ENCODE measurements around the gene CCNE1.

Gene CCNE1

DNA sequence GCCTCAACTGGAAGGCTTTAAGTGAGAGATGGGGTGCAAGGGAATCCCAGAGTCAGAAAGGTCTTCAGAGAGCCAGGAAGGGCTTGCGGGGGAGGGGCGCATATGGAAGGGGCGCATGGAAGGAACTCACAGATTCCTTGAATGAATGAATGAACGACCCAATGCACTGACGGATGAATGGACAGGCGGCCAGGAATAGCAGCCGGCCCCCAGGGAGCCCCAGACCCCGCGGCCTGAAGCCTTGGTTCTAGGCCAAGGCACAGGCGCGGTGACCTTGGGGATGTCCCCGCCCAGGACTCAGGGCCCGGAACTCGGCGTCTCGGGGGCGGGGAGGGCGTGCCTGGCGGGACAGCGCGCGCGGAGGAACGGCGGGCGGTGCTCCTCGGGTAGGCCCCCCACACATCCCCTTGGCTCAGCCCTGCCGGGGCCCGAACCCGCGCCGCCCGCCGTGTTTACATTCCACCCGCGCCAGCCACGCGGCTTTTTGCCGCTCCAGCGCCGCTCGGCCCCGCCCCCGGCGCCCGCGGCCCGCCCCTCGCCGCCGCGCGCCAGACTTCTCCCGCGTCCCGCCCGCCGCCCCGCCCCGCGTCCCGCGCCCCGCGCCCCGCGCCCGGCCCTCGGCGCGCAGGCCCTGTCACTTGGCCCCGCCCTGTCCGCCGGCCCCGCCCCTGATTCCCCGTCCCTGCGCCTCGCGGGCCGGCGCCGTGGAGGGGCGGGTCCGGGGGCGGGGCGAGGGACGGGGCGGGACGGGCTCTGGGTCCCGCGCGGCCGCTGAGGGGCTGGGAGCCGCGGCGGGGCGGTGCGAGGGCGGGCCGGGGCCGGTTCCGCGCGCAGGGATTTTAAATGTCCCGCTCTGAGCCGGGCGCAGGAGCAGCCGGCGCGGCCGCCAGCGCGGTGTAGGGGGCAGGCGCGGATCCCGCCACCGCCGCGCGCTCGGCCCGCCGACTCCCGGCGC, at the start of gene CCNE1:
Gene CCNE1, plus strand, starts transcription at position 867 of the 955 bp plus-strand sequence. CDS start 565 bp downstream, outside the sequence.
- H3K4me3 ChIP-seq, result peak within 1 kb of the TSS; percentile 79
- no peak for DNase-seq (ENCODE audit: low read depth, low spot score)
- no peaks in the 10 kb centered on the region for H3K9me3 ChIP-seq (ENCODE audit: low read depth, low read length)
- H3K36me3 ChIP-seq (ENCODE audit: insufficient read depth, low read length), result no peaks in the 10 kb centered on the region; the same call in 1 of the 2 replicates
- H3K27ac ChIP-seq, result no peak within 1 kb of the TSS
- TF ChIP-seq EZH2 (IDR thresholded peaks at IDR 0.05) (no peak), FOXP2 (optimal IDR thresholded peaks at IDR 0.05; ENCODE audit: control extremely low read depth, extremely low read length, insufficient read depth) (no peak), POLR2AphosphoS5 (IDR thresholded peaks at IDR 0.05; ENCODE audit: borderline replicate concordance, low read depth, low read length) (no peak)
- peak within 1 kb of the TSS; percentile 66 for H3K9ac ChIP-seq (ENCODE audit: insufficient read length)

DNA sequence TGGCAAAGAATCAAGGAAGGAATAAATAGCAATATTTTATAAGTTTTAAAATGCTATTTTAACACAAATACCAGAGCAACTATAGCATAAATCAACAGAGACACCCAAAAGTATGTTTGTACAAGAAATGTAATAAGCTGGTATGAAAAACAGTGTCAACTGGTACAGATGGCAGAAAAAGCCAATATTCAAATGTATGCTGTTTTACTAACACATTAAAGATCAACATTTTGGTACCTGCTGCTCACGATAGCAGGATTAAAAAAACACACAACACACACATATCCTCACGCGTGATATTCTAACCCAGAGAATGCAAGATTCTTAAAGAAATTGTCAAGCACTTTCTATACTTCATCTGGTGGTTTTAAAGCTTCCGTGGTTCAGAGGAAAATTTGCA, 48.6 kb upstream of the CCNE1 start:
- Histone ChIP-seq H3K9ac (ENCODE audit: insufficient read length) (no peak overlapping the region), H3K9me3 (ENCODE audit: low read depth, low read length) (no peaks in the 10 kb centered on the region), H3K4me3 (no peak overlapping the region), H3K36me3 (ENCODE audit: insufficient read depth, low read length) (no peaks in the 10 kb centered on the region), H3K27ac (no peak overlapping the region)
- DNase-seq (ENCODE audit: low read depth, low spot score), result no peak
- no peak for TF ChIP-seq FOXP2 (optimal IDR thresholded peaks at IDR 0.05; ENCODE audit: control extremely low read depth, extremely low read length, insufficient read depth)
- TF ChIP-seq EZH2 (IDR thresholded peaks at IDR 0.05), result no peak
- no peak for TF ChIP-seq POLR2AphosphoS5 (IDR thresholded peaks at IDR 0.05; ENCODE audit: borderline replicate concordance, low read depth, low read length)

DNA sequence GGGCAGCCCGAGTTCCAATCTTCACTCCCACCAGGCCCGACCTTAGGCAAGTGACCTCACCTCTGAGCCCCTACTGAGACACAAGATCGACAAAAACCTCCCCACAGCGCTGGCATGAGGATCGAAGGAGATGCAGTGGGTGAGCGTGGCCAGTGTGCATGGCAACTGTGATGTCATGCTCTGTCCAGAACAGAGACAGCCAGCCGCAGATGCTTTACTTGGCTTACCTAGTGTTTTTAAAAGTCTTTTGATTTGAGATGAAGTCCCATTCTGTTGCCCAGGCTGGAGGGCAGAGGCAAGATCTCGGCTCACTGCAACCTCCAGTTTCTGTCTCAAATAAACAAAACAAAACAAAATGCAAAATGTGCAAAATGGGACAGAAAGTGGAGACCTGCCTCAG, 47.4 kb upstream of the CCNE1 start:
- Histone ChIP-seq H3K9ac (ENCODE audit: insufficient read length) (no peak overlapping the region), H3K4me3 (no peak overlapping the region), H3K9me3 (ENCODE audit: low read depth, low read length) (no peaks in the 10 kb centered on the region), H3K27ac (no peak overlapping the region), H3K36me3 (ENCODE audit: insufficient read depth, low read length) (no peaks in the 10 kb centered on the region)
- no peak for TF ChIP-seq FOXP2 (optimal IDR thresholded peaks at IDR 0.05; ENCODE audit: control extremely low read depth, extremely low read length, insufficient read depth)
- no peak for TF ChIP-seq POLR2AphosphoS5 (IDR thresholded peaks at IDR 0.05; ENCODE audit: borderline replicate concordance, low read depth, low read length)
- no peak for TF ChIP-seq EZH2 (IDR thresholded peaks at IDR 0.05)
- DNase-seq (ENCODE audit: low read depth, low spot score), result no peak

DNA sequence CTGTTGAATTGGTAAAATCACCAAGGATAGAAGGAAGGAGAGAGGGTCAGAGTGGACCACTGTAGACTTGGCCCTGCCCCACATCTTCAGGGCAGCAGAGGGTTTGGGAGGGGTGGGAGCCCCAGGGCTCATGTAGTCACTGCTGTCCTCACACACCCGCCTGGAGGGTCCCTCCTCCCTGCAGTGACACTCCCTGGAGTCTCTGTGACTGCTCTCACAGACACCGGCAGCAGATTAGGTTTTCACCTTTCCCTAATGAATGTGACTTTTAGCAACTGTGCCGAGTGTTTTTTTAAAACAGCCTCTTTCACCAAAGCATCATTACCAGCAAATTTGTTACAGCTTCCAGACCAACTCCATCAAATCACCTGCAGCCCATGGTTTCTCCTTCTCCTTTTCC, 45.7 kb upstream of the CCNE1 start:
- Histone ChIP-seq H3K9ac (ENCODE audit: insufficient read length) (no peak overlapping the region), H3K27ac (no peak overlapping the region), H3K4me3 (no peak overlapping the region), H3K36me3 (ENCODE audit: insufficient read depth, low read length) (no peaks in the 10 kb centered on the region), H3K9me3 (ENCODE audit: low read depth, low read length) (no peaks in the 10 kb centered on the region)
- no peak for DNase-seq (ENCODE audit: low read depth, low spot score)
- TF ChIP-seq FOXP2 (optimal IDR thresholded peaks at IDR 0.05; ENCODE audit: control extremely low read depth, extremely low read length, insufficient read depth) (no peak), EZH2 (IDR thresholded peaks at IDR 0.05) (no peak), POLR2AphosphoS5 (IDR thresholded peaks at IDR 0.05; ENCODE audit: borderline replicate concordance, low read depth, low read length) (no peak)

GRCh38 chr19:29767039-29767735, 44.6 kb upstream of the CCNE1 start:
- no peaks in the 10 kb centered on the region for H3K9me3 ChIP-seq (ENCODE audit: low read depth, low read length)

GRCh38 chr19:29768166-29768565, 43.6 kb upstream of the CCNE1 start:
- no peaks in the 10 kb centered on the region for H3K9me3 ChIP-seq (ENCODE audit: low read depth, low read length)
- DNase-seq (ENCODE audit: low read depth, low spot score), result no peak
- no peak overlapping the region for H3K4me3 ChIP-seq
- no peak for TF ChIP-seq POLR2AphosphoS5 (IDR thresholded peaks at IDR 0.05; ENCODE audit: borderline replicate concordance, low read depth, low read length)
- no peak for TF ChIP-seq EZH2 (IDR thresholded peaks at IDR 0.05)
- TF ChIP-seq FOXP2 (optimal IDR thresholded peaks at IDR 0.05; ENCODE audit: control extremely low read depth, extremely low read length, insufficient read depth), result no peak
- H3K9ac ChIP-seq (ENCODE audit: insufficient read length), result no peak overlapping the region
- no peak overlapping the region for H3K27ac ChIP-seq
- no peaks in the 10 kb centered on the region for H3K36me3 ChIP-seq (ENCODE audit: insufficient read depth, low read length)

More at GRCh38 chr19:29767039-29767735, 44.6 kb upstream of the CCNE1 start:
- DNase-seq (ENCODE audit: low read depth, low spot score), result no peak
- H3K4me3 ChIP-seq, result no peak overlapping the region
- H3K36me3 ChIP-seq (ENCODE audit: insufficient read depth, low read length), result no peaks in the 10 kb centered on the region
- H3K27ac ChIP-seq, result no peak overlapping the region
- H3K9ac ChIP-seq (ENCODE audit: insufficient read length), result no peak overlapping the region
- no peak for TF ChIP-seq FOXP2 (optimal IDR thresholded peaks at IDR 0.05; ENCODE audit: control extremely low read depth, extremely low read length, insufficient read depth)
- no peak for TF ChIP-seq POLR2AphosphoS5 (IDR thresholded peaks at IDR 0.05; ENCODE audit: borderline replicate concordance, low read depth, low read length)
- TF ChIP-seq EZH2 (IDR thresholded peaks at IDR 0.05), result no peak

- no peak for TF ChIP-seq EZH2 (IDR thresholded peaks at IDR 0.05)
- TF ChIP-seq POLR2AphosphoS5 (IDR thresholded peaks at IDR 0.05; ENCODE audit: borderline replicate concordance, low read depth, low read length), result no peak
- TF ChIP-seq FOXP2 (optimal IDR thresholded peaks at IDR 0.05; ENCODE audit: control extremely low read depth, extremely low read length, insufficient read depth), result no peak
- no peak overlapping the region for H3K4me3 ChIP-seq
- no peaks in the 10 kb centered on the region for H3K9me3 ChIP-seq (ENCODE audit: low read depth, low read length)
- DNase-seq (ENCODE audit: low read depth, low spot score), result no peak
- no peak overlapping the region for H3K9ac ChIP-seq (ENCODE audit: insufficient read length)
- H3K27ac ChIP-seq, result no peak overlapping the region
- no peaks in the 10 kb centered on the region for H3K36me3 ChIP-seq (ENCODE audit: insufficient read depth, low read length)
Measured at GRCh38 chr19:29769997-29770396, 41.8 kb upstream of the CCNE1 start.

DNA sequence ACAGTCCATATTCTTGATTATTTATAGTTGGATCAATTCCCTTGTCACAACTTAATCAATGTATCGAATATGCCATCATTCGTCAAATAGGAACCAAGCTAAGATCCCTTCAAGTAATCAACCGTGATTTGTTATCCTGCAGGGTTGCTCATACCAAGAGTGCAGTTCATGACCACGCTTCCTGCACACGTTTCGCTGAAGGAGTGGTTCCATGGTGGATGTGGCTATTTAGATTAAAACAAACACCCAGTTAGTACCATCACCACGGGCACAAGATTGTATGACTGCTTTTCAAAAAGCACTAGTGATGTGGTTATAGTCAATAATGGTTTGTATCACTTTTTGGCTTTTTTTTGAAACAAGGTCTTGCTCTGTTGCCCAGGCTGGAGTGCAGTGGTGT, 41.1 kb upstream of the CCNE1 start:
- DNase-seq (ENCODE audit: low read depth, low spot score), result no peak
- no peaks in the 10 kb centered on the region for H3K9me3 ChIP-seq (ENCODE audit: low read depth, low read length)
- no peak overlapping the region for H3K4me3 ChIP-seq
- H3K36me3 ChIP-seq (ENCODE audit: insufficient read depth, low read length), result no peaks in the 10 kb centered on the region
- no peak for TF ChIP-seq EZH2 (IDR thresholded peaks at IDR 0.05)
- no peak for TF ChIP-seq FOXP2 (optimal IDR thresholded peaks at IDR 0.05; ENCODE audit: control extremely low read depth, extremely low read length, insufficient read depth)
- TF ChIP-seq POLR2AphosphoS5 (IDR thresholded peaks at IDR 0.05; ENCODE audit: borderline replicate concordance, low read depth, low read length), result no peak
- H3K27ac ChIP-seq, result no peak overlapping the region
- H3K9ac ChIP-seq (ENCODE audit: insufficient read length), result no peak overlapping the region

All from SK-N-MC (cell line).